OCI-LY3 (cell line): Measurements from ENCODE around the gene ACAN.

Experiments used
- H2AFZ ChIP-seq: fragments of 200-600, 300-600 bp; shearing (Covaris generic); 2 replicates; pipeline ENCODE4 v1.6.0; 2014; ENCODE audit warnings: antibody characterized with exemption, low read depth, low read length
- H3K27ac ChIP-seq: fragments of 200-600, 300-600 bp; sonication (generic); 2 replicates; pipeline ENCODE4 v1.5.1; 2014; ENCODE audit warnings: mild to moderate bottlenecking, low read length, moderate library complexity, mixed read lengths
- H3K27me3 ChIP-seq: fragments of 200-600, 300-600 bp; sonication (generic); 2 replicates; pipeline ENCODE4 v1.6.1; 2014; ENCODE audit warnings: low read depth, low read length, mixed read lengths
- H3K36me3 ChIP-seq: fragments of 200-600, 300-600 bp; sonication (generic); replicated peaks from 2 replicates; pipeline ENCODE3; 2014; ENCODE audit warnings: low read depth, low read length, mixed read lengths
- H3K4me1 ChIP-seq: fragments of 300-600, 200-600 bp; sonication (generic); 2 replicates; pipeline ENCODE4 v1.6.1; 2014; ENCODE audit warnings: low read length, mixed read lengths
- H3K4me2 ChIP-seq: fragments of 200-600, 300-600 bp; sonication (generic); 2 replicates; pipeline ENCODE4 v1.6.1; 2014; ENCODE audit warnings: low read length, mixed read lengths
- H3K4me3 ChIP-seq: fragments of 300-600, 200-600 bp; sonication (generic); 2 replicates; pipeline ENCODE4 v1.5.1; 2014; ENCODE audit warnings: antibody characterized with exemption, mild to moderate bottlenecking, low read length, moderate library complexity
- H3K79me2 ChIP-seq: fragments of 300-600, 200-600 bp; shearing (Covaris generic); 2 replicates; pipeline ENCODE4 v1.6.1; 2014; ENCODE audit warnings: mild to moderate bottlenecking, low read length, mixed read lengths
- H3K9ac ChIP-seq: fragments of 300-600, 200-600 bp; shearing (Covaris generic); 2 replicates; pipeline ENCODE4 v1.6.0; 2014; ENCODE audit warnings: mild to moderate bottlenecking, low read length, moderate library complexity
- H3K9me3 ChIP-seq: fragments of 200-600, 300-600 bp; shearing (Covaris generic); 2 replicates; pipeline ENCODE4 v1.6.1; 2014; ENCODE audit warnings: low read length, mixed read lengths; ENCODE audit not compliant: insufficient read depth
- H4K20me1 ChIP-seq: fragments of 200-600, 300-600 bp; sonication (generic); 2 replicates; pipeline ENCODE4 v1.6.1; 2016; ENCODE audit warnings: low read length, mixed read lengths; ENCODE audit not compliant: insufficient read depth
- EZH2phosphoT487 ChIP-seq: fragments of 200-600 bp; shearing (Covaris generic); IDR thresholded peaks from 2 replicates; pipeline ENCODE4 v1.6.1; 2018; ENCODE audit warnings: antibody characterized with exemption, mixed run types, low read depth
- TF ChIP-seq, protein P1 (sequence below): fragments of 200-600, 300-600 bp; sonication (generic); IDR thresholded peaks from 2 replicates; pipeline ENCODE4 v1.5.1; 2014; ENCODE audit warnings: antibody characterized with exemption, low read length, low read depth

The ACAN gene

DNA sequence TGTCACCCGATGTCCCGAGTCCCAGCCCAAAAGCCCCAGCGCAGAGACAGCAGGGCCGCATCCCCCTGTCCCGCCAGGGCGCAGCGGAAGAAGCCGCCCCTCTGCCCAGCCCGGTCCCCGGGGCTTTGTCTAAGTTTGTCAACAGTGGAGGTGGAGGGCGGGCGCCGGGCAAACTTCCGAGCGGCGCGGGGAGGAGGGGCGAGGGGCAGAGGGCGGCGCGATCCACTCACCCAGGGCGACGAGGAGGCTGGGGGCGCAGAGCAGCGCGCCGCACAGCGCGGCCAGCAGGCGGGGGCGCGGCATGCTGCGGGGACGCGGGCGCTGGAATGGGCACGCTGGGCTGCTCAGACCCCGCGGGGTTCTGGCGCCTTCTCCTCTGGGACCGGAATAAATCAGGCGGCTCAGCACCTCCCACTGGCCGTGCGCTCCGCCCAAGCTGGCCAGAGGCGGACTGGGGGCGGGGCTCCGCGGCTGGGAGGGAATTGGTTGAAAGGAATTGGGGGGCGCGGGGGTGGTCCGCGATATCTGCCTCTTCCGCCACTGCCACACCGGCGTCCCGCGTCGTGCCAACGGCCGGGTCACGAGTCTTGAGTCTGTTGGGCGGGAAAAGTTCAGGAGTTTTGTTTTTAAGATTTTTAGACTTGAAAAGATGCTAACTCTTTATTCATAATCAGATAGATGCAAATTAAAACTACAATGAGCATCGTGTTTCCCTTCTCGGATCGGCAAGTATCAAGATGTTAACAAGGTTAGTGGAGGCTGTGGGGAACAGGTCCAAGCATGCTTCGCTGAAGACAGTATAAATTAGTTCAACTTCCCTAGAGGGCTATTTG lies 110.0 kb downstream of the ACAN start, which contains the start of gene MFGE8:
Gene MFGE8, minus strand, starts transcription at position 363 of the 833 bp plus-strand sequence. Its CDS starts 60 bp downstream, at position 303.
- Histone ChIP-seq H4K20me1 (no peaks in the 10 kb centered on the region), H3K9me3 (no peaks in the 10 kb centered on the region), H3K79me2 (no peaks in the 10 kb centered on the region), H3K9ac (peak within 1 kb of the TSS; percentile 65), H3K27ac (no peak within 1 kb of the TSS), H3K36me3 (no peaks in the 10 kb centered on the region), H3K4me1 (peaks cover 7% of the 10 kb centered on the region), H2AFZ (peak within 1 kb of the TSS; percentile 92), H3K4me3 (peak within 1 kb of the TSS; percentile 82), H3K27me3 (peaks cover 5% of the 10 kb centered on the region), H3K4me2 (peak within 1 kb of the TSS; percentile 89)
- TF ChIP-seq, protein P1, sequence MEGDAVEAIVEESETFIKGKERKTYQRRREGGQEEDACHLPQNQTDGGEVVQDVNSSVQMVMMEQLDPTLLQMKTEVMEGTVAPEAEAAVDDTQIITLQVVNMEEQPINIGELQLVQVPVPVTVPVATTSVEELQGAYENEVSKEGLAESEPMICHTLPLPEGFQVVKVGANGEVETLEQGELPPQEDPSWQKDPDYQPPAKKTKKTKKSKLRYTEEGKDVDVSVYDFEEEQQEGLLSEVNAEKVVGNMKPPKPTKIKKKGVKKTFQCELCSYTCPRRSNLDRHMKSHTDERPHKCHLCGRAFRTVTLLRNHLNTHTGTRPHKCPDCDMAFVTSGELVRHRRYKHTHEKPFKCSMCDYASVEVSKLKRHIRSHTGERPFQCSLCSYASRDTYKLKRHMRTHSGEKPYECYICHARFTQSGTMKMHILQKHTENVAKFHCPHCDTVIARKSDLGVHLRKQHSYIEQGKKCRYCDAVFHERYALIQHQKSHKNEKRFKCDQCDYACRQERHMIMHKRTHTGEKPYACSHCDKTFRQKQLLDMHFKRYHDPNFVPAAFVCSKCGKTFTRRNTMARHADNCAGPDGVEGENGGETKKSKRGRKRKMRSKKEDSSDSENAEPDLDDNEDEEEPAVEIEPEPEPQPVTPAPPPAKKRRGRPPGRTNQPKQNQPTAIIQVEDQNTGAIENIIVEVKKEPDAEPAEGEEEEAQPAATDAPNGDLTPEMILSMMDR, result no peak
- no peak for TF ChIP-seq EZH2phosphoT487

DNA sequence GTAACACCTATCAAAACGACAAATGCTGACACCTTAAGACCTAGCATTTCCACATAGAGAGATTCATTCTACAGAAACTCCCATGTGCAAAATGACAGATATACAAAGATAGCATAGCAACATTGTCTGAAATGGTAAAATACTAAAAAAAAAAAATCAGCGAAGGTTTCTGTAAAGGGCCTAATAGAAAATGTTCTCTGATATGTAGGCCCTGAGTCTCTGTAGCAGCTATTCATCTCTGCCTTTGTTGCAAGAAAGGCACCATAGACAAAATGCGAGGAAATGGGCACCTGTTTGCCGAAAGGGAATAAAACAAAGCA lies 110.6 kb downstream of the ACAN start:
- Histone ChIP-seq H2AFZ (peak overlapping the region; percentile 92), H3K27ac (no peak overlapping the region), H3K9ac (peak overlapping the region; percentile 65), H3K4me1 (peaks cover 13% of the 10 kb centered on the region), H3K27me3 (peaks cover 5% of the 10 kb centered on the region), H3K36me3 (no peaks in the 10 kb centered on the region), H3K4me3 (peak overlapping the region; percentile 82), H3K4me2 (peak overlapping the region; percentile 89), H3K79me2 (no peaks in the 10 kb centered on the region), H4K20me1 (no peaks in the 10 kb centered on the region), H3K9me3 (no peaks in the 10 kb centered on the region)
- TF ChIP-seq EZH2phosphoT487, result no peak
- TF ChIP-seq, protein P1, result no peak

- TF ChIP-seq, protein P1, result no peak
- TF ChIP-seq EZH2phosphoT487, result no peak
- Histone ChIP-seq H3K27ac (no peak overlapping the region), H2AFZ (no peak overlapping the region), H3K27me3 (peaks cover 5% of the 10 kb centered on the region), H3K4me1 (peaks cover 29% of the 10 kb centered on the region), H3K36me3 (no peaks in the 10 kb centered on the region), H3K4me3 (no peak overlapping the region), H3K4me2 (no peak overlapping the region), H3K9ac (no peak overlapping the region), H3K9me3 (no peaks in the 10 kb centered on the region), H4K20me1 (no peaks in the 10 kb centered on the region), H3K79me2 (no peaks in the 10 kb centered on the region)
These were observed 112.1 kb downstream of the ACAN start for GRCh38 chr15:88915354-88915753.

GRCh38 chr15:88917760-88918159 lies 114.5 kb downstream of the ACAN start:
- H2AFZ ChIP-seq, result no peak overlapping the region
- peaks cover 15% of the 10 kb centered on the region for H3K27me3 ChIP-seq
- H3K27ac ChIP-seq, result no peak overlapping the region
- H3K4me2 ChIP-seq, result no peak overlapping the region
- H3K9ac ChIP-seq, result no peak overlapping the region
- no peaks in the 10 kb centered on the region for H3K9me3 ChIP-seq
- no peak overlapping the region for H3K4me3 ChIP-seq
- H3K4me1 ChIP-seq, result peaks cover 36% of the 10 kb centered on the region
- no peaks in the 10 kb centered on the region for H3K79me2 ChIP-seq
- H4K20me1 ChIP-seq, result no peaks in the 10 kb centered on the region
- TF ChIP-seq, protein P1, result no peak
- TF ChIP-seq EZH2phosphoT487, result no peak
- H3K36me3 ChIP-seq, result no peaks in the 10 kb centered on the region
